HepG2 (cell line): ENCODE measurements around the gene SLC43A1. TPM values are rescaled to one million over a fixed set of nuclear protein-coding genes. Genes with fewer than 3 reads are reported as not detected.

ENCODE experiments used
- HCFC1 ChIP-seq: fragments of 150-350 bp; IDR thresholded peaks from 2 replicates; pipeline ENCODE4 v1.6.1; 2014; ENCODE audit warnings: low read depth, low read length
- MEIS2 ChIP-seq: sonication (generic); formaldehyde crosslinking; IDR thresholded peaks from 2 replicates; pipeline ENCODE4 v1.9.0; 2021; ENCODE audit warnings: mild to moderate bottlenecking, missing genetic modification reagents
- PATZ1 ChIP-seq: sonication (generic); formaldehyde crosslinking; IDR thresholded peaks from 2 replicates; pipeline ENCODE4 v1.4.0; 2020; ENCODE audit warnings: missing genetic modification reagents
- UBTF ChIP-seq: sonication (generic); formaldehyde crosslinking; IDR thresholded peaks from 2 replicates; pipeline ENCODE4 v1.4.0; 2020; ENCODE audit warnings: mild to moderate bottlenecking, missing genetic modification reagents
- ZBTB21 ChIP-seq: sonication (generic); formaldehyde crosslinking; IDR thresholded peaks from 2 replicates; pipeline ENCODE4 v1.4.0; 2020; ENCODE audit warnings: missing genetic modification reagents
- ZFP1 ChIP-seq: IDR thresholded peaks from 2 replicates; pipeline ENCODE4 v1.6.1; 2016
- ZFY ChIP-seq: sonication (generic); formaldehyde crosslinking; IDR thresholded peaks from 2 replicates; pipeline ENCODE4 v1.4.0; 2020; ENCODE audit warnings: missing genetic modification reagents
- ZNF235 ChIP-seq: sonication (generic); formaldehyde crosslinking; IDR thresholded peaks from 2 replicates; pipeline ENCODE4 v1.8.1; 2023; ENCODE audit warnings: mild to moderate bottlenecking, missing genetic modification reagents, borderline replicate concordance
- ZNF382 ChIP-seq: sonication (generic); formaldehyde crosslinking; IDR thresholded peaks from 2 replicates; pipeline ENCODE4 v1.5.0; 2020; ENCODE audit warnings: missing genetic modification reagents, mild to moderate bottlenecking, borderline replicate concordance
- ZNF484 ChIP-seq: sonication (generic); formaldehyde crosslinking; IDR thresholded peaks from 2 replicates; pipeline ENCODE4 v1.5.1; 2020; ENCODE audit warnings: mild to moderate bottlenecking, low read depth, missing genetic modification reagents, borderline replicate concordance
- ZNF569 ChIP-seq: sonication (generic); formaldehyde crosslinking; IDR thresholded peaks from 2 replicates; pipeline ENCODE4 v1.5.0; 2020; ENCODE audit warnings: mild to moderate bottlenecking, missing genetic modification reagents, moderate library complexity, borderline replicate concordance
- ZNF629 ChIP-seq: sonication (generic); formaldehyde crosslinking; conservative IDR thresholded peaks from 2 replicates; pipeline ENCODE4 v1.5.0; 2020; ENCODE audit warnings: missing genetic modification reagents
- polyA plus RNA-seq, 8 experiments: library from polyadenylated mRNA; depleted of rRNA in 3 of 8; stranded (reverse) in 7 of 8; unstranded in 1 of 8; fragments of >200 nt; fragmentation: Illumina TruSeq in 4 of 8; extraction: Trizol in 4 of 8; gene quantifications; 2 replicates each; pipeline versions ENCODE4 v1.2.1 to v1.2.3, GENCODE V29; 2011 to 2016; ENCODE audit warnings: low read depth in 4 of 8, missing spikeins in 1 of 8, mixed read lengths in 1 of 8; ENCODE audit not compliant: insufficient read depth in 1 of 8
- total RNA-seq, 5 experiments: library from RNA; depleted of rRNA; stranded (reverse); fragments of >200 nt; fragmentation: Illumina TruSeq; extraction: Trizol; gene quantifications; 2 replicates each; pipeline ENCODE4 v1.2.3, GENCODE V29; 2016; ENCODE audit warnings: low read depth in 1 of 5
- TF ChIP-seq, protein P1 (sequence below): sonication (generic); formaldehyde crosslinking; IDR thresholded peaks from 2 replicates; pipeline ENCODE4 v1.4.0; 2020; ENCODE audit warnings: missing genetic modification reagents
- TF ChIP-seq, protein P2 (sequence below): IDR thresholded peaks from 2 replicates; pipeline ENCODE4 v1.6.1; 2012; ENCODE audit warnings: low read length, improper control_type of control experiment
- TF ChIP-seq, protein P3 (sequence below): IDR thresholded peaks from 2 replicates; pipeline ENCODE4 v1.6.1; 2016; ENCODE audit warnings: mild to moderate bottlenecking, missing biosample characterization, missing genetic modification reagents

The SLC43A1 gene
- total and polyA plus RNA-seq, 2 of the 13 experiments (the other 11 are each of a cell fraction or from before 2014, with no cell fraction given), result 72.3 to 87.6 TPM

GRCh38 chr11:57515332-57516060, at the start of gene SLC43A1 (continued):
- TF ChIP-seq HCFC1 (no peak), ZBTB21 (no peak), PATZ1 (CRISPR knock-in tag) (peak; percentile 98), MEIS2 (CRISPR knock-in tag) (no peak; the same call in 1 of the 2 replicates), ZFP1 (no peak), ZNF382 (CRISPR knock-in tag) (no peak), ZFY (CRISPR knock-in tag) (peak; percentile 67), ZNF569 (CRISPR knock-in tag) (no peak), ZNF235 (CRISPR knock-in tag) (no peak; the same call in none of the 2 replicates), ZNF484 (no peak), UBTF (peak; percentile 50), ZNF629 (no peak)
- TF ChIP-seq, protein P1, sequence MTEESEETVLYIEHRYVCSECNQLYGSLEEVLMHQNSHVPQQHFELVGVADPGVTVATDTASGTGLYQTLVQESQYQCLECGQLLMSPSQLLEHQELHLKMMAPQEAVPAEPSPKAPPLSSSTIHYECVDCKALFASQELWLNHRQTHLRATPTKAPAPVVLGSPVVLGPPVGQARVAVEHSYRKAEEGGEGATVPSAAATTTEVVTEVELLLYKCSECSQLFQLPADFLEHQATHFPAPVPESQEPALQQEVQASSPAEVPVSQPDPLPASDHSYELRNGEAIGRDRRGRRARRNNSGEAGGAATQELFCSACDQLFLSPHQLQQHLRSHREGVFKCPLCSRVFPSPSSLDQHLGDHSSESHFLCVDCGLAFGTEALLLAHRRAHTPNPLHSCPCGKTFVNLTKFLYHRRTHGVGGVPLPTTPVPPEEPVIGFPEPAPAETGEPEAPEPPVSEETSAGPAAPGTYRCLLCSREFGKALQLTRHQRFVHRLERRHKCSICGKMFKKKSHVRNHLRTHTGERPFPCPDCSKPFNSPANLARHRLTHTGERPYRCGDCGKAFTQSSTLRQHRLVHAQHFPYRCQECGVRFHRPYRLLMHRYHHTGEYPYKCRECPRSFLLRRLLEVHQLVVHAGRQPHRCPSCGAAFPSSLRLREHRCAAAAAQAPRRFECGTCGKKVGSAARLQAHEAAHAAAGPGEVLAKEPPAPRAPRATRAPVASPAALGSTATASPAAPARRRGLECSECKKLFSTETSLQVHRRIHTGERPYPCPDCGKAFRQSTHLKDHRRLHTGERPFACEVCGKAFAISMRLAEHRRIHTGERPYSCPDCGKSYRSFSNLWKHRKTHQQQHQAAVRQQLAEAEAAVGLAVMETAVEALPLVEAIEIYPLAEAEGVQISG (CRISPR knock-in tag), result peak; percentile 71
- TF ChIP-seq, protein P2, sequence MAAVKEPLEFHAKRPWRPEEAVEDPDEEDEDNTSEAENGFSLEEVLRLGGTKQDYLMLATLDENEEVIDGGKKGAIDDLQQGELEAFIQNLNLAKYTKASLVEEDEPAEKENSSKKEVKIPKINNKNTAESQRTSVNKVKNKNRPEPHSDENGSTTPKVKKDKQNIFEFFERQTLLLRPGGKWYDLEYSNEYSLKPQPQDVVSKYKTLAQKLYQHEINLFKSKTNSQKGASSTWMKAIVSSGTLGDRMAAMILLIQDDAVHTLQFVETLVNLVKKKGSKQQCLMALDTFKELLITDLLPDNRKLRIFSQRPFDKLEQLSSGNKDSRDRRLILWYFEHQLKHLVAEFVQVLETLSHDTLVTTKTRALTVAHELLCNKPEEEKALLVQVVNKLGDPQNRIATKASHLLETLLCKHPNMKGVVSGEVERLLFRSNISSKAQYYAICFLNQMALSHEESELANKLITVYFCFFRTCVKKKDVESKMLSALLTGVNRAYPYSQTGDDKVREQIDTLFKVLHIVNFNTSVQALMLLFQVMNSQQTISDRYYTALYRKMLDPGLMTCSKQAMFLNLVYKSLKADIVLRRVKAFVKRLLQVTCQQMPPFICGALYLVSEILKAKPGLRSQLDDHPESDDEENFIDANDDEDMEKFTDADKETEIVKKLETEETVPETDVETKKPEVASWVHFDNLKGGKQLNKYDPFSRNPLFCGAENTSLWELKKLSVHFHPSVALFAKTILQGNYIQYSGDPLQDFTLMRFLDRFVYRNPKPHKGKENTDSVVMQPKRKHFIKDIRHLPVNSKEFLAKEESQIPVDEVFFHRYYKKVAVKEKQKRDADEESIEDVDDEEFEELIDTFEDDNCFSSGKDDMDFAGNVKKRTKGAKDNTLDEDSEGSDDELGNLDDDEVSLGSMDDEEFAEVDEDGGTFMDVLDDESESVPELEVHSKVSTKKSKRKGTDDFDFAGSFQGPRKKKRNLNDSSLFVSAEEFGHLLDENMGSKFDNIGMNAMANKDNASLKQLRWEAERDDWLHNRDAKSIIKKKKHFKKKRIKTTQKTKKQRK, result no peak
- TF ChIP-seq, protein P3, sequence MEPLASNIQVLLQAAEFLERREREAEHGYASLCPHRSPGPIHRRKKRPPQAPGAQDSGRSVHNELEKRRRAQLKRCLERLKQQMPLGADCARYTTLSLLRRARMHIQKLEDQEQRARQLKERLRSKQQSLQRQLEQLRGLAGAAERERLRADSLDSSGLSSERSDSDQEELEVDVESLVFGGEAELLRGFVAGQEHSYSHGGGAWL (CRISPR knock-in tag), result peak; percentile 70; the same call in 1 of the 2 replicates
